Peyer's patch (tissue), 4 donors: ENCODE data around the gene MRPL51.

Source experiments
- POLR2A ChIP-seq, 2 donors: fragments of 450-650 bp; IDR thresholded peaks; one replicate each; pipeline ENCODE4 v1.5.1; 2017; ENCODE audit warnings: antibody characterized with exemption in 2 of 2, mild to moderate bottlenecking in 2 of 2, moderate library complexity in 2 of 2
- TF ChIP-seq, protein P1 (sequence below), 6 experiments: fragments of 450-650 bp in 4 of 6; fragments of 200-600 bp in 2 of 6; sonication (generic) in 1 of 6; IDR thresholded peaks; one replicate each; pipeline ENCODE4 v1.5.1; 2017 to 2019; ENCODE audit warnings: antibody characterized with exemption in 6 of 6, mild to moderate bottlenecking in 3 of 6, moderate library complexity in 1 of 6

DNA sequence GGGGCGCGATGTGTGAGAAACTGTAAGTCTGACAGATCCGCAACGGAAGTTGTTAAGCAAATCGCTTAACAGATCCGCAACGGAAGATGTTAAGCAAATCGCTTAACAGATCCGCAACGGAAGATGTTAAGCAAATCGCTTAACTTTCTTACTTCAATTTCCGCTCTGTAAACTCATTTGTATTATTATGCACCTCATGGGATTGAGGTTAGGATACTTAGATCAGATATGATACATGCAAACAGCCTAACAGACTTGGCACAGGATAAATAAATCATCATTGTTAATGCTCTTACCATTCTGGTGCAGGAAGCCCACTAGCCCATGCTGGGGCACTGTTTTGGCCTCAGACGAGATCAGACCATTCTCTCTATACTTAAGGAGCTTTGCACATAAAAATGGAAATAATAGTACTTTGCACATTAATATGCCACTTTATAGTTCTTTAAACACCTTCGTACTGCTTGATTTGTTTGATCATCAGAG, 1.2 kb upstream of the MRPL51 start:
- TF ChIP-seq, protein P1, sequence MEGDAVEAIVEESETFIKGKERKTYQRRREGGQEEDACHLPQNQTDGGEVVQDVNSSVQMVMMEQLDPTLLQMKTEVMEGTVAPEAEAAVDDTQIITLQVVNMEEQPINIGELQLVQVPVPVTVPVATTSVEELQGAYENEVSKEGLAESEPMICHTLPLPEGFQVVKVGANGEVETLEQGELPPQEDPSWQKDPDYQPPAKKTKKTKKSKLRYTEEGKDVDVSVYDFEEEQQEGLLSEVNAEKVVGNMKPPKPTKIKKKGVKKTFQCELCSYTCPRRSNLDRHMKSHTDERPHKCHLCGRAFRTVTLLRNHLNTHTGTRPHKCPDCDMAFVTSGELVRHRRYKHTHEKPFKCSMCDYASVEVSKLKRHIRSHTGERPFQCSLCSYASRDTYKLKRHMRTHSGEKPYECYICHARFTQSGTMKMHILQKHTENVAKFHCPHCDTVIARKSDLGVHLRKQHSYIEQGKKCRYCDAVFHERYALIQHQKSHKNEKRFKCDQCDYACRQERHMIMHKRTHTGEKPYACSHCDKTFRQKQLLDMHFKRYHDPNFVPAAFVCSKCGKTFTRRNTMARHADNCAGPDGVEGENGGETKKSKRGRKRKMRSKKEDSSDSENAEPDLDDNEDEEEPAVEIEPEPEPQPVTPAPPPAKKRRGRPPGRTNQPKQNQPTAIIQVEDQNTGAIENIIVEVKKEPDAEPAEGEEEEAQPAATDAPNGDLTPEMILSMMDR (IDR thresholded peaks at IDR 0.05), result no peak
- no peak for TF ChIP-seq POLR2A (IDR thresholded peaks at IDR 0.05)
